Nephron progenitor cell (in vitro differentiated cells): ENCODE results near the gene PLLP.

Experiments used
- DNase-seq: peaks from one replicate; pipeline ENCODE4 v3.0.0; 2021
- H3K27ac Mint-ChIP-seq: 2 replicates; pipeline ENCODE4 v1.8.0; 2021; ENCODE audit warnings: mild to moderate bottlenecking, moderate library complexity, mixed read lengths
- H3K27me3 Mint-ChIP-seq: 2 replicates; pipeline ENCODE4 v1.8.0; 2021; ENCODE audit warnings: mild to moderate bottlenecking, low read depth, mixed read lengths; ENCODE audit not compliant: poor library complexity
- H3K36me3 Mint-ChIP-seq: 2 replicates; pipeline ENCODE4 v1.8.0; 2021; ENCODE audit warnings: low read depth, mixed read lengths
- H3K4me1 Mint-ChIP-seq: 2 replicates; pipeline ENCODE4 v1.8.0; 2021; ENCODE audit warnings: mixed read lengths
- H3K4me3 Mint-ChIP-seq: 2 replicates; pipeline ENCODE4 v1.8.0; 2021; ENCODE audit warnings: mild to moderate bottlenecking, moderate library complexity, mixed read lengths
- H3K9me3 Mint-ChIP-seq: 2 replicates; pipeline ENCODE4 v1.8.0; 2021; ENCODE audit warnings: mild to moderate bottlenecking, moderate library complexity, mixed read lengths
- CTCF ChIP-seq: fragments of 200-600 bp; sonication (generic); IDR thresholded peaks from 2 replicates; pipeline ENCODE4 v1.5.0; 2021; ENCODE audit warnings: antibody characterized with exemption

The PLLP gene

DNA sequence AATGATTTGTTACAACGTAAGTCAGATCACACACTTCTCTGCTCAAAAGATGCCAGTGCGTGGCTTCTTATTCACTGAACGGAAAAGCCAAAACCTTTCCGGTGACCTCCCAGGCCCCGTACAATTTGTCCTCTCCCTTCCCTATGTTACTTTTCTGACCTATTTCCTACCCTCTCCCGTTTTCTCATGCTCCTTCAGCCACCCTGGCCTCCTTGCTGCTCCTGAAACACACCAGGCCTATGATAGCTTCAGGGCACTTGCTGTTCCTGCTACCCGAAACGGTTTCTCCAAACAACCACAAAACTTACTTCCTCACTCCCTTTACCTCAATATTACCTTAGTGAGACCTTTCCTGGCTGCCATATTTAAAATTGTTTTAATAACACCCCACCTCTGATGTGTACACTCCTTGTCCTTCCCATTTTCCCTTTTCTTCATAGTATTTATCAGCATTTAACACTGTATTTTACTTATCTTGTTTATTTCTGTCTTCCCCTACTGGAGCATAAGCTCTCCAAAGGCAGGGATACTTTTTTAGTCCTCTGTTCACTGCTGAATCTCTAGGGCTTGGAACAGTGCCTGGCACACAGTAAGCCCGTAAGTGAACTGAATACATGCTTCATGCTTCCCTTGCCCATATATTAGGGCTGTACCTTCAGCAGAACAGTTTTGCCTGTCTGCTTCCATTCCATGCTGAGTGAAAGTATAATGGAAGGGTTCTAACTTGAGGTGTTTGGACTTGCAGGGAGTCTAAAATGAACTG, 50.3 kb downstream of the PLLP start:
- no peak for DNase-seq
- Mint-ChIP-seq H3K27me3 (no peaks in the 10 kb centered on the region), H3K4me1 (no peaks in the 10 kb centered on the region), H3K36me3 (peaks cover 62% of the 10 kb centered on the region), H3K27ac (no peak overlapping the region), H3K4me3 (no peak overlapping the region), H3K9me3 (no peaks in the 10 kb centered on the region)
- no peak for TF ChIP-seq CTCF

DNA sequence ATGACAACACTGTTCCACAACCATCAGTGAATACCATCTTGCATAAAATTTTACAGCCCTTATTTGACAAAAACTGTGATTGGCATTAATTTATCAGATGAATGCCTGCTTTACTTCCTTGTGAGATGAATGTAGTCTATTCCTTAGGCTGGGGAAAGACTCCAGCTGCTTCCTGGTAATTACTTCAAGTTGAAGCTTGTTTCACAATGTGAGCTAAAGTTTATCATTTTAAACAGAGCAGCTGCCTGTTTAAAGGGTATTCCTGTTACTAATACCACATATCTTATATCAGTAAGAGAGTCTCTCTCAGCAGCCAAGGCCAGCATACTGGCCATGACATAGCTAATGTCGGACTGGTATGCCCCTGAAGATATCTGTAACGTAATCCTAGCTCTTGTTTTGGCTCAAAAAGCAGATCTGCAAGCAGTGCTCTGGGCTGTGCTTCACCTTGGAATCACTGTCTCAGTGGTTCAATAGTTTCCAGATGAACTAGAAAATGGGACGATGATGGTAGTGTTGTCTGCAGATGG, 52.6 kb downstream of the PLLP start:
- Mint-ChIP-seq H3K4me3 (no peak overlapping the region), H3K4me1 (no peaks in the 10 kb centered on the region), H3K36me3 (peaks cover 64% of the 10 kb centered on the region), H3K27ac (no peak overlapping the region), H3K9me3 (no peaks in the 10 kb centered on the region), H3K27me3 (no peaks in the 10 kb centered on the region)
- no peak for DNase-seq
- no peak for TF ChIP-seq CTCF

DNA sequence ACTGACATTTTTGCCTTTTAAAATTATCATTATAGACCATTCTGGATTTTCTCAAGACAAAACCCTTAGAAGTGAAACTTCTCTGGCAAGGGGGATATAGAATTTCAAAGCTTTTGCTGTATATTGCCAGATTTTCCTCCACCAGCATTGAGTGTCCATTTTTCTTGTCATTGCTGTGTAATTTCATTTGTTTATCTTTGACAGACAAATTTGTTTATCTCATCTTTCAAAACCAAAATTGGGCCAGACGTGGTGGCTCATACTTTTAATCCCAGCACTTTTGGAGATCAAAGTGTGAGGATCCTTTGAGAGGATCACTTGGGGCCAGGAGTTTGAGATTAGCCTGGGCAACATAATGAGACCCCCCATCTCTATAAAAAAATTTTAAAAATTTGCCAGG, 55.4 kb downstream of the PLLP start:
- no peak for TF ChIP-seq CTCF
- Mint-ChIP-seq H3K27ac (no peak overlapping the region), H3K9me3 (no peaks in the 10 kb centered on the region), H3K4me1 (no peaks in the 10 kb centered on the region), H3K4me3 (no peak overlapping the region), H3K36me3 (peaks cover 53% of the 10 kb centered on the region), H3K27me3 (no peaks in the 10 kb centered on the region)
- DNase-seq: no peak

DNA sequence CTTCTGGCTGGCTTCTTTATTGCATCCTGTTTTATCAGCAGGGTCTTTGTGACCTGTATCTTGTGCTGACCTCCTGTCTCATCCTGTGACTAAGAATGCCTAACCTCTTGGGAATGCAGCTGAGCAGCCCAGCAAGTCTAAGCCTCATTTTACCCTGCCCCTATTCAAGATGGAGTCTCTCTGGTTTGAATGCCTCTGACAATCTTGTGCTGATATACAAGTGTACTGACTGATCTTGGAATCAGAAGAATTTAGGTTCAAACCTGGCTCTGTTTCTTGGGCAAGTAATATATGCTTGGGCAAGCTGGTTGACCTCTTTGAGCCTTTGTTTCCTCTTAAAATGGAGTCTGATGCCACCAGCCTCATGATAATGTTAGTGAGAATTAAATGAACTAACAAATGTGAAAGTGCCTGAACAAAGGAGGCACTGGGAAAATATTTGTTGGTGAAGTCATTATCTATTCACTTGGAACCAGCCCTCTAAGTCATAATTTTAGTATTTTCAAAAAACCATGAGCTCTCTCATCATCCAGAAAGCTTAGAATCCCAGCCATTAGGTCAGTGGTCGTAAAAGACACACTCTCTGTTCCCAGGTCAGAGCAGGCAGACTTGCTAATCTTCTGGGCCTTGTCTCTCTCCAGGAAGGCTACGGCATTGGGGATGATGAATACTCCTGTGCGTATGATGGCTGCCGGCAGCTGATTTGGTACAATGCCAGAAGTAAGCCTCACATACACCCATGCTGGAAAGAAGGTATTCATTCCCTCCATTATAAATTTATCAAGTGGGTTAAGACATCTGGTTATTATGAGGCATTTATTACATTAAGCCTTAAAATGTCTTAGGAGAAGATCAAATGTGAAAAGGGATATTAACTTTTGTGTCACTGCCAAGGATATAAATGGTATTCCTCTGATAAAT, 57.5 kb downstream of the PLLP start:
- no peaks in the 10 kb centered on the region for H3K27me3 Mint-ChIP-seq
- DNase-seq: no peak
- peaks cover 63% of the 10 kb centered on the region for H3K36me3 Mint-ChIP-seq
- no peaks in the 10 kb centered on the region for H3K4me1 Mint-ChIP-seq
- no peak overlapping the region for H3K4me3 Mint-ChIP-seq
- H3K9me3 Mint-ChIP-seq: no peaks in the 10 kb centered on the region
- H3K27ac Mint-ChIP-seq: no peak overlapping the region
- TF ChIP-seq CTCF: no peak

DNA sequence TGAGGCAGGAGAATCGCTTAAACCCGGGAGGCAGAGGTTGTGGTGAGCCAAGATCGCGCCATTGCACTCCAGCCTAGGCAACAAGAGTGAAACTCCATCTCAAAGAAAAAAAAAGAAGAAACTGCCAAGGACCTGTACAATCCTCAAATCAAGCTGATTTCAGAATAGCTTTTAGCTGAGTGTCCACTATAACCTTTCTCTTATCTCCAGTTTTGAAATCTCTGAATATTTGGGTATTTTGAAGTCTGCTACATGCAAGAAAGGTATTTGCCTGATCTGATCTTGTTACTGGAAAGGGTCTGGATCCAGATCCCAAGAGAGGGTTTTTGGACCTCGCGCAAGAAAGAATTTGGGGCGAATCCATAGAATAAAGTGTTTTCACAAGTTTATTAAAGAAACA, 58.5 kb downstream of the PLLP start:
- no peaks in the 10 kb centered on the region for H3K9me3 Mint-ChIP-seq
- no peaks in the 10 kb centered on the region for H3K27me3 Mint-ChIP-seq
- no peak for TF ChIP-seq CTCF

More for the DNA sequence above, 58.5 kb downstream of the PLLP start:
- Mint-ChIP-seq H3K27ac (no peak overlapping the region), H3K4me1 (no peaks in the 10 kb centered on the region), H3K4me3 (no peak overlapping the region), H3K36me3 (peaks cover 67% of the 10 kb centered on the region)
- no peak for DNase-seq
